CD4-positive, alpha-beta T cell treated with Interleukin-4 for 4 hours (primary cell): Measurements from ENCODE around the gene TEX48.

ENCODE experiments used
- DNase-seq: peaks from one replicate; pipeline ENCODE4 v3.0.0-alpha.2; 2020

The TEX48 gene

GRCh38 chr9:114619191-114619761 is 62.7 kb downstream of the TEX48 start:
- no peak for DNase-seq

- DNase-seq: no peak
Measured at GRCh38 chr9:114616684-114617520, 65.1 kb downstream of the TEX48 start.
